GM12878 (cell line): ENCODE measurements around the gene ARHGAP44. TPM values are rescaled to one million over a fixed set of nuclear protein-coding genes. Genes with fewer than 3 reads are reported as not detected.

Experiments used
- ATAC-seq: fragments of 200-7000 bp; cut with Tn5 transposase; 3 replicates; pipeline ENCODE4 v1.9.1; 2020; ENCODE audit warnings: mild to moderate bottlenecking, moderate library complexity
- BruUV-seq: library from RNA; stranded (reverse); fragments of 400-500 nt; replicated peaks from 2 replicates; lab custom pipeline; 2021; lab: Mats Ljungman, UMichigan
- CTCF ChIA-PET: fragments of 300-600 bp; sonication (Branson Sonifier 250); formaldehyde crosslinking; extraction: SDS; loops from one replicate; lab custom pipeline; 2021; ENCODE audit warnings: inconsistent platforms; lab: Yijun Ruan, JAX
- POLR2A ChIA-PET: fragments of 350-600 bp; formaldehyde crosslinking; extraction: SDS; loops from one replicate; lab custom pipeline; 2021; ENCODE audit warnings: inconsistent platforms; lab: Charles Lee
- RAD21 ChIA-PET: fragments of 300-600 bp; sonication (Branson Sonifier 250); formaldehyde crosslinking; loops from one replicate; lab custom pipeline; 2023; ENCODE audit warnings: antibody characterized with exemption; ENCODE audit not compliant: unreplicated experiment; lab: Charles Lee
- SMC1A ChIA-PET: fragments of 300-600 bp; sonication (Branson Sonifier 250); formaldehyde crosslinking; loops from one replicate; lab custom pipeline; 2023; ENCODE audit not compliant: unreplicated experiment, uncharacterized antibody; lab: Charles Lee
- DNase-seq: peaks from one replicate; pipeline ENCODE4 v3.0.0-alpha.2; 2011; ENCODE audit warnings: low read depth, low spot score
- FAIRE-seq: peaks from 3 replicates; lab custom pipeline; 2011; peaks lifted over from hg19 to GRCh38; lab: Jason Lieb, UNC
- H2AFZ ChIP-seq: 2 replicates; pipeline ENCODE4 v1.6.0; 2011; ENCODE audit warnings: low read depth, low read length, control low read depth; ENCODE audit not compliant: control insufficient read depth
- H3K27ac ChIP-seq: 2 replicates; pipeline ENCODE4 v1.5.1; 2011; ENCODE audit warnings: control low read depth; ENCODE audit not compliant: control insufficient read depth, insufficient read depth
- H3K27me3 ChIP-seq, 2 experiments: replicated peaks in 1 of 2; 2 replicates each; pipeline versions ENCODE4 v1.6.0 to v1.6.1; 2011; ENCODE audit warnings: low read length in 1 of 2; ENCODE audit not compliant: control insufficient read depth in 2 of 2, insufficient read depth in 2 of 2
- H3K36me3 ChIP-seq, 2 experiments: 2 replicates each; pipeline ENCODE4 v1.5.1; 2011; ENCODE audit warnings: low read length in 1 of 2; ENCODE audit not compliant: control insufficient read depth in 2 of 2, insufficient read depth in 2 of 2
- H3K4me1 ChIP-seq: 2 replicates; pipeline ENCODE4 v1.6.1; 2011; ENCODE audit warnings: mild to moderate bottlenecking, low read length, moderate library complexity, mixed read lengths; ENCODE audit not compliant: control insufficient read depth, insufficient read depth
- H3K4me2 ChIP-seq: 2 replicates; pipeline ENCODE4 v1.6.0; 2011; ENCODE audit warnings: control low read depth; ENCODE audit not compliant: control insufficient read depth, insufficient read depth
- H3K4me3 ChIP-seq: fragments of 200-600 bp; sonication (generic); 2 replicates; pipeline ENCODE4 v1.5.1; 2016
- H3K79me2 ChIP-seq: 2 replicates; pipeline ENCODE4 v1.6.0; 2011; ENCODE audit warnings: low read length; ENCODE audit not compliant: control insufficient read depth, insufficient read depth
- H3K9ac ChIP-seq: 2 replicates; pipeline ENCODE4 v1.8.0; 2011; ENCODE audit warnings: low read length, control low read depth, mixed read lengths; ENCODE audit not compliant: control insufficient read depth, insufficient read depth
- H3K9me3 ChIP-seq: replicated peaks from 3 replicates; pipeline ENCODE4 v1.5.1; 2011; ENCODE audit warnings: mild to moderate bottlenecking, low read length; ENCODE audit not compliant: control insufficient read depth, insufficient read depth
- H4K20me1 ChIP-seq: 2 replicates; pipeline ENCODE4 v1.6.0; 2011; ENCODE audit not compliant: control insufficient read depth, insufficient read depth
- BMI1 ChIP-seq: fragments of 450-650 bp; IDR thresholded peaks from 2 replicates; pipeline ENCODE4 v1.6.1; 2016; ENCODE audit warnings: mild to moderate bottlenecking, moderate library complexity, borderline replicate concordance
- CREB1 ChIP-seq: IDR thresholded peaks from 2 replicates; pipeline ENCODE4 v1.6.1; 2012; ENCODE audit warnings: low read depth, mild to moderate bottlenecking, inconsistent platforms
- E2F4 ChIP-seq: IDR thresholded peaks from 2 replicates; pipeline ENCODE4 v1.6.1; 2012; ENCODE audit warnings: low read depth, low read length, improper control_type of control experiment
- E2F8 ChIP-seq: fragments of 450-650 bp; IDR thresholded peaks from 2 replicates; pipeline ENCODE4 v1.6.1; 2018; ENCODE audit warnings: mild to moderate bottlenecking, low read depth, moderate library complexity; ENCODE audit not compliant: partially characterized antibody
- FOS ChIP-seq: IDR thresholded peaks from 3 replicates; pipeline ENCODE4 v1.6.1; 2011; ENCODE audit warnings: borderline replicate concordance; ENCODE audit not compliant: insufficient read length; ENCODE audit errors: extremely low read depth
- HDAC2 ChIP-seq: fragments of 200-600 bp; sonication (generic); IDR thresholded peaks from 2 replicates; pipeline ENCODE4 v1.6.1; 2017
- JUND ChIP-seq: IDR thresholded peaks from 2 replicates; pipeline ENCODE4 v1.6.1; 2012; ENCODE audit warnings: low read depth, mild to moderate bottlenecking, low read length, improper control_type of control experiment, moderate library complexity
- MEF2A ChIP-seq: IDR thresholded peaks from 2 replicates; pipeline ENCODE4 v1.6.1; 2011; ENCODE audit warnings: low read depth, mild to moderate bottlenecking, low read length, moderate library complexity; ENCODE audit not compliant: insufficient read depth
- NR2C1 ChIP-seq: fragments of 450-650 bp; IDR thresholded peaks from 2 replicates; pipeline ENCODE4 v1.6.1; 2017; ENCODE audit warnings: antibody characterized with exemption, mild to moderate bottlenecking, moderate library complexity
- NR2F1 ChIP-seq: fragments of 450-650 bp; conservative IDR thresholded peaks from 2 replicates; pipeline ENCODE4 v1.6.1; 2017; ENCODE audit warnings: mild to moderate bottlenecking
- PKNOX1 ChIP-seq: fragments of 450-650 bp; IDR thresholded peaks from 2 replicates; pipeline ENCODE4 v1.6.1; 2016; ENCODE audit warnings: mild to moderate bottlenecking
- RAD21 ChIP-seq: IDR thresholded peaks from 2 replicates; pipeline ENCODE4 v1.6.1; 2011; ENCODE audit warnings: mild to moderate bottlenecking, low read depth, low read length, moderate library complexity; ENCODE audit not compliant: insufficient read depth
- RCOR1 ChIP-seq: conservative IDR thresholded peaks from 2 replicates; pipeline ENCODE4 v1.6.1; 2012; ENCODE audit warnings: low read depth, low read length, improper control_type of control experiment
- RFX5 ChIP-seq: IDR thresholded peaks from 2 replicates; pipeline ENCODE4 v1.6.1; 2011; ENCODE audit warnings: low read depth, low read length, improper control_type of control experiment
- SRF ChIP-seq, 2 experiments: IDR thresholded peaks; 2 replicates each; pipeline ENCODE4 v1.6.1; 2011; ENCODE audit warnings: low read depth in 2 of 2, low read length in 2 of 2, mild to moderate bottlenecking in 1 of 2, moderate library complexity in 1 of 2
- TBL1XR1 ChIP-seq: IDR thresholded peaks from 2 replicates; pipeline ENCODE4 v1.6.1; 2012; ENCODE audit warnings: low read depth, low read length, improper control_type of control experiment
- ZBTB33 ChIP-seq: fragments of 450-650 bp; IDR thresholded peaks from 2 replicates; pipeline ENCODE4 v1.6.1; 2017; ENCODE audit warnings: mild to moderate bottlenecking
- ZSCAN29 ChIP-seq: fragments of 450-650 bp; IDR thresholded peaks from 2 replicates; pipeline ENCODE4 v1.6.1; 2017; ENCODE audit warnings: mild to moderate bottlenecking, moderate library complexity
- WGBS: methylation state at CpG from one replicate; pipeline ENCODE4 v1.1.6; 2016; ENCODE audit warnings: low lambda C conversion rate; ENCODE audit not compliant: insufficient replicate concordance, insufficient coverage; ENCODE audit errors: missing lambda C conversion rate; 5-methylcytosine and 5-hydroxymethylcytosine counted together
- in situ Hi-C: fragments of 300-500 bp; cut with MboI; formaldehyde crosslinking; loops from 9 replicates; pipeline ENCODE4 v1.14.3; 2018; ENCODE audit warnings: mixed read lengths
- intact Hi-C: fragments of 100-400 bp; cut with micrococcal nuclease; formaldehyde crosslinking; loops from one replicate; pipeline ENCODE4 v1.14.2; 2022; ENCODE audit not compliant: unreplicated experiment
- polyA plus RNA-seq, 11 experiments: library from polyadenylated mRNA; depleted of rRNA in 4 of 11; unstranded in 6 of 11; stranded (reverse) in 5 of 11; fragments of >200 nt; fragmentation: Nextera tagmentation in 4 of 11; fragmentation: Illumina TruSeq in 1 of 11; extraction: Ambion mirVana in 4 of 11; extraction: Trizol in 1 of 11; gene quantifications; 1 replicate in 1 of 11; 2 replicates in 10 of 11; pipeline versions ENCODE4 v1.2.1 to v1.2.3, GENCODE V29; 2011 to 2016; ENCODE audit warnings: inconsistent platforms in 2 of 11, missing spikeins in 2 of 11, low read depth in 1 of 11
- total RNA-seq, 4 experiments: library from RNA; depleted of rRNA in 3 of 4; stranded (reverse); fragments of >200 nt in 3 of 4; fragmentation: Illumina TruSeq in 1 of 4; extraction: Trizol in 1 of 4; gene quantifications; 2 replicates each; pipeline versions ENCODE4 v1.2.1 to v1.2.3, GENCODE V29; 2013 to 2021

The ARHGAP44 gene
- total and polyA plus RNA-seq, 10 of the 15 experiments (the other 5 are each of a cell fraction or from before 2014, with no cell fraction given) = 0.11 to 1.2 (median 0.48) TPM

- TF ChIP-seq RAD21 (no peak), MEF2A (no peak), NR2C1 (no peak), FOS (no peak), NR2F1 (no peak), JUND (no peak), E2F8 (no peak), BMI1 (no peak), TBL1XR1 (no peak), E2F4 (no peak), RFX5 (no peak), ZBTB33 (no peak), HDAC2 (no peak), PKNOX1 (no peak), RCOR1 (no peak), SRF (IDR thresholded peaks at IDR 0.05; ENCODE audit: low read depth in 2 of 2, low read length in 2 of 2) (no peak), ZSCAN29 (no peak), CREB1 (no peak)
- in situ Hi-C loops = no loop called here
- Histone ChIP-seq H3K9me3 (no peaks in the 10 kb centered on the region), H2AFZ (no peak overlapping the region), H4K20me1 (no peaks in the 10 kb centered on the region), H3K4me1 (no peaks in the 10 kb centered on the region), H3K36me3 (no peaks in the 10 kb centered on the region), H3K27me3 (no peaks in the 10 kb centered on the region), H3K4me3 (no peak overlapping the region), H3K27ac (no peak overlapping the region), H3K9ac (no peak overlapping the region), H3K4me2 (no peak overlapping the region), H3K79me2 (no peaks in the 10 kb centered on the region)
- DNase-seq (no peak), FAIRE-seq (no peak), ATAC-seq (no peak)
- 51% methylated on average over 11 of the region's 11 CpGs for WGBS
- ChIA-PET SMC1A (no interaction called here), RAD21 (no interaction called here), CTCF (no interaction called here), POLR2A (no interaction called here)
- no TSS peak for BruUV-seq
- intact Hi-C loops = no loop called here
These were observed 178.7 kb downstream of the ARHGAP44 start for GRCh38 chr17:12967962-12968361.
